HG03196 (cell line): ENCODE measurements around the gene USP12.
"Not testable (repeated sequence)": the region's sequence is repeated elsewhere in the genome, so short reads cannot be mapped to it uniquely, and the experiment has no call there.

Experiments
- ATAC-seq: cut with Tn5 transposase; IDR thresholded peaks from one replicate; pipeline ENCODE4 v1.9.1; 2021; ENCODE audit not compliant: unreplicated experiment

USP12 gene

DNA sequence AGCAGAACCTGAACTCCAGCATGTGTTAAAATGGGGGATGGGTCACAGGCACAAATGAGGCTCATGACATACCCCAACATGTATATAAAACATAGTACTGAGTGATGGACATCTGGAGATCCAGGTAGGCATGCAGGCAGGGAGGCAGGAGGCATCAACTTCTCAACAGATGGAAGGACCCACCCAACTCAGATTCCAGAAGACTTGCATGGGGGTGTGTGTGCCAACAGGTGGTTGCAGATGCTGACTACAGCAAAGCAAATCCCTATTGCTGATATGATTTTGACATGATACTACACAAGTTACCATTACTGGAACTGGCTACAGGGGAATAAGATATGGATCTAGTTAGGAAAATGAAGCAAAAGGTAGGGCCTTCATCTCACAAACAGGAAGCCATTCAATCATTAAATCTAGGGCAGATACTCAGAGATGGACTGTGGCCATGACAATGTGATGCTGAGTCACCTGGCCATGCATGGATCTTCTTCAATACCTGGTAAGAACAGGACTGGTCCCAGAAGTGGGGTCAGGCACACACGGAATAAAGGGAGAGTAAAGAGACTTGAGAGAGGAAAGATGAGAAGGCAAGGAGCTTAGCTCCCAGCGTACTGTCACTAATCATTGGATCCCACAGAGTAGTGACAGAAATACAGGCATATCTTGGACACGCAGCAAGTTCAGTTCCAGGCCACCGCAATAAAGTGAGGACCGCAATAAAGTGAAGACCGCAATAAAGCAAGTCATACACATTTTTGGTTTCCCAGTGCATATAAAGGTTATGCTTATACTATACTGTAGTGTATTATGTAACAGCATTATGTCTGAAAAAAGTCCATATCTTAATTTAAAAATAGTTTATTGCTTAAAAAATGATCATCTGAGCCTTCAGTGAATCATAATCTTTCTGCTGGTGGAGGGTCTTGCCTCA lies 91.3 kb downstream of the USP12 start:
- no peak for ATAC-seq

DNA sequence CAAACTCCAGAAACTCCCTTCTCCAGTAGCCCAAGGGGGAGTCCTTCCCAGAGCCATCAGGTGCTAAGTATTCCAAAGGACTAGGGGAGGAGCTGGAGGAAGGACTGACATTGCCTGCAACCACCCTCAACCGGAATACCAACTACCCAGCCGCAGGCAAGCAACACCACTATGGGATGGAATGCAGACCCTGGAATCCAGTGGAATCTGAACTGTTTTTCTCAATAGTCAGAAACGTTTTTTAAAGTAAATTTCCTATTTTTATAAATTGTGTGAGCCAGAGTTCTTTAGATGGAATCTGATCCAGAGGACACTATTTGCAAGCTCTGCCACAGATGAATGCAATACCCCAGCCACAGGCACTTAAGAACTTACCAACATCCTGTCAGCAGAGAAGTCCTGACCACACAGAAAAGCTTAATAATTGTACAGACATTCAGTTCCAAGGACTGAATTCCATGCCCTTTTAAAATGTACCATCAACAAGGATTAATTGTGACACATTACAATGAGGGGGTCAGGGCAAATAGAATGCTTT lies 92.1 kb downstream of the USP12 start:
- no peak for ATAC-seq

GRCh38 chr13:27077451-27077850 lies 94.2 kb downstream of the USP12 start:
- ATAC-seq = no peak

- no peak for ATAC-seq
Observed at GRCh38 chr13:27076421-27076820, 95.2 kb downstream of the USP12 start.

DNA sequence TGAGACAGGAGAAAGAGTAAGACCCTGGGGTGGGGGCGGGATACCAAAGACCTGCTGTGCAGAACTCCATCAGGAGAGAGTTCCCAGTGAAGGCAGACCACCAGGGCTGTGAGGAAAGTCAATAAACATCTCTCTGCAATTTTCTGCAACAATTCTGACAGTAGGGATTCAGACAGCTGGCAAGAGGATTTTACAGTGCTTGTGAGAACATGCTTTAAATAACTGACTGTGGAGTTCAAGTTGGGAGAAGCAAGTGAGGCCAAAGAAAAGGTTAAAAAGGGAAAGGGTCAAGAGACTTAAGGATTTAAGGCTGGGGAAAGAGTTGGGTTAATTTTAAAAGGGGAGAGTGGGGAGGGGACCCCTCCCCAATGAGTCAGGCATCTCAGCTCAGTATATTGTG lies 98.4 kb downstream of the USP12 start:
- no peak for ATAC-seq

- not testable (repeated sequence) for ATAC-seq
Observed at GRCh38 chr13:27066123-27066522, 105.5 kb downstream of the USP12 start.

DNA sequence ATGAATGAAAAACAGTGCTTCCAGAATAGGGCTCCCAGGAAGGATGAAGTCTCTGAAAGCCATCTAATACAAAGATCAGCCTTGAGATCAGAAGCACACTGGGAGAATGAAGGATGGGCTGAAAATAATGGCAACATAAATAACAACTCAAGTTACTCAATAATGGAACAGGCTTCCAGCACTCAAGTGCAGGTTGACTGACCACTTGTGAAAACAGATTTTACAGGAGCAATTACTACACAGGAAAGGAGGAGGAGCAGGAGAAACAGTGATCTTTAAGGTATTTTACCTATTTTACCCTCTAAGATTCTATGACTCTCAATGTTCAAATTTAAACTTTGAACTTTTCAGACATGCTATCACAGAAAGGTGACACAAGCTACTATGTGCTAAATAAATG lies 106.0 kb downstream of the USP12 start:
- no peak for ATAC-seq

DNA sequence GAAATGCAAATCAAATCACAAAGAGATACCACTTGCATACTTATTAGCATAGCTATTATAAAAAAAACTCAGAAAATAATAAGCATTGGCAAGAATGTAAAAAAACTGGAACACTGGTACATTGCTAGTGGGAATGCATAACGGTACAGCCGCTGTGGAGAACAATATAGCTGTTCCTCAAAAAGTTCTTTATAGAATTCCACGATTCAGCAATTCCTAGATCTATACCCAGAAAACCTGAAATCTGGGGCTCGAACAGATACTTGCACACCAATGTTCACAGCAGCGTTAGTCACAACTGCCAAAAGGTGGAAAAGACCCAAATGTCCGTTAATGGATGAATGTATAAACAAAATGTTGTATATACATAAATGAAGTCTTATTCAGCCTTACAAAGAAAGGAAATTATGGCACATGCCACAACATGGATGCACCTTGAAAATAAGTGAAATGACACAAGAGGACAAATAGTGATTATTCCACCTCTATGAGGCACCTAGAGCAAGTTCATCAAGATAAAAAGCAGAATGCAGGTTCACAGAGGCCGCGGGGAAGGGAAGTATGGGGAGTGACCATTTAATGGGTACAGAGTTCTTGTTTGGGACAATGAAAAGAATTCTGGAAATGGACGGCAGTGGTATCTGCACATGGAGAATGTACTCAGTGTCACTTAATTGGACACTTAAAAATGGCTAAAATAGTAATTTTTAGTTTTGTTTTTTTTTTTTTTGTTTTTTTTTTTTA lies 107.2 kb downstream of the USP12 start:
- no peak for ATAC-seq

GRCh38 chr13:27057817-27058216 lies 113.8 kb downstream of the USP12 start:
- ATAC-seq = no peak

DNA sequence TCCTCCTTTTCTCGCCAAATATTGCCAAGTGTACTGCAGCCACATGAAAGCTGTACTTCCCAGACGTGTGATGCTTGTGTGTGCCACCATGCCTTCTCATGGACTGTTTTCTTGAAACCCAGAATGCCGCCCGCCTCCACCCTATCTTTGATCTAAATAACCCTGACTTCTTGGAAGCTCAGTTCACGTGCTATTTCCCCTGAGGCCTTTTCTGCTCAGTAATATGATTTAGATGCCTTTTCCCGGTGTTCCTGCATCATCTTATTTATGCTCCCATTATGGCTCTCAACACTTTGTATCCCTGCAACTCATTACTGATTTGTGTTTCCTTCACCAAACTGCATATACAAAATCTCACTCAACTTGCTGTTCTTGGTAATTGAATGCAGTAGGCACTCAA lies 116.1 kb downstream of the USP12 start:
- no peak for ATAC-seq

DNA sequence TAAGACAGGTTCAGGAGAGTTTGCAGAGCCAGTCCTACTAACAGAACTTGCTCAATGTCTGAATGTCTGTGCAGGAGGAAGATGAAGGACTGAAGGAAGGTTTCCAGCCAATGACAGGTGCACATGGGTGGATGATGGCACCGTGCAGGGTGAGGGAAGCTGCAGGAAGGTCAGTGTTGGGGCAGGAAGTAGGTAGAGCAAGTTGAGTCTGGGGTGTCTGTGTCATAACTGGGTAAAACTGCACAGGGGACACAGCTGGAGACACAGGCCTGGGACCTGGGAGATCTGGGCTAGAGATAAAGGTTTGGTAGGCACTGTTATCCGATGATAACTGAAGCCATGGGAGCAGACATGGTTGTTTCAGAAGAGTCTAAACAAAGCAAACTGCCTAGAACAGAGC lies 116.9 kb downstream of the USP12 start:
- ATAC-seq = no peak

DNA sequence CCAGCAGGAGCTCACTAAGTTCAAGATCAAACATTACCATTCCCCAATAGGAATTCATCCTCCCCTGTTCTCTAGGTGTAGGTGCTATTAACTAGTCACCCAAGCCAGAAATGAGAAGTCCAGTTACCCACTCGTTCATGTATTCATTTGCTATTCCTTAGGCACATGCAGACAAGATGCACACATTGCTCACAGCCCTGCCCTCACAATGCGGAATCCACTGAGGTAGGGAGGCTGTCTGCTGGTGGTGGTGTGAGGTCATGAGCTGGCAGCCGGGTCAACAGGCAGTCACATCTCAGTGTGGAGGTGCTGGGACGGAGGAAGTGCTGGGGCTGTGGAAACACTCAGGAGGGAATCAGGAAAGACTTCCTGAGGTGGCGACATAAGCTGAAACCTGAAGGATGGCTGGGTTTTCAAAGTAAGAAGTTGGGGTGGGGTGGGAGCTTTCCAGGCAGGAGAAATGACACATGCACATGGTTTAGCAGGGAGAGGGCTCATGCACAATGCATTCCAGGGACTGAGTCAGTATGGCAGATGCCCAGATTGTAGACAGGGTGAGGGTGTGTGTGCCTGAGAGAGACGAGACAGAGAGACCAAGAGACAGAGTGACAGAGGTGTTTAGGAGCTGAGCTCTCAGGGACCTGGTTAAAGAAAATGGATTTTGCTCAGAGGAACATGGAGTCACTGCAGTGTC lies 117.6 kb downstream of the USP12 start:
- no peak for ATAC-seq

GRCh38 chr13:27053210-27053884 lies 118.3 kb downstream of the USP12 start:
- ATAC-seq = no peak

- no peak for ATAC-seq
Observed at GRCh38 chr13:27052551-27053208, 118.9 kb downstream of the USP12 start.

GRCh38 chr13:27047081-27047480 lies 124.5 kb downstream of the USP12 start:
- no peak for ATAC-seq

- ATAC-seq = peak; percentile 67
Observed at GRCh38 chr13:27044837-27045570, 126.6 kb downstream of the USP12 start.

- ATAC-seq = no peak
Observed at GRCh38 chr13:27043013-27043412, 128.6 kb downstream of the USP12 start.

DNA sequence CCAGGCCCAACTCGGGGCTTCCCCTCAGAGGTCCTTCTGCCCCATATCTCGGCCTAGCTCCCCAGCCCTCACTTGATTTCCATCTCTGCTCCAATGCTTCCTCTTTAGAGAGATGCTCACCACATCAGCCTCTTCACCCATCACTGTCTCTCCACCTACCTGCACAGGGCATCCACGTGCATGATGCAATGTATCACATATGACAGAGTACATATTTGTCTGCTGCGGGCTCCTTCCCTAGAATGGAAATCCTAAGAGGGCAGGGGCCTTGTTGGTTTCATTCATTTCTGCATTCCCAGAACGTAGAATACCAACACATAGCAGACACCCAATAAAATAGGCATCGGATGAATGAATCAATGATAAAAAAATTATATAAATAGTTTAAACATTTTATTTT lies 130.3 kb downstream of the USP12 start:
- ATAC-seq = no peak

- no peak for ATAC-seq
Observed at GRCh38 chr13:27040826-27041108, 130.8 kb downstream of the USP12 start.

- ATAC-seq = no peak
Observed at GRCh38 chr13:27039171-27039701, 132.4 kb downstream of the USP12 start.
